Testis (tissue), 3 donors: ENCODE measurements around the gene PDE6H. TPM values are rescaled to one million over a fixed set of nuclear protein-coding genes. Genes with fewer than 3 reads are reported as not detected.

ENCODE experiments used
- DNase-seq: peaks from one replicate; pipeline ENCODE4 v3.0.0-alpha.2; 2019
- H3K27ac ChIP-seq, 2 donors: fragments of 200-600 bp; sonication (generic); one replicate each; pipeline ENCODE4 v1.5.1; 2019
- H3K27me3 ChIP-seq: fragments of 200-600 bp; sonication (generic); one replicate; pipeline ENCODE4 v1.5.1; 2019
- H3K36me3 ChIP-seq: fragments of 200-600 bp; sonication (generic); one replicate; pipeline ENCODE4 v1.5.1; 2017; ENCODE audit warnings: low read depth; ENCODE audit errors: missing control alignments
- H3K4me1 ChIP-seq: fragments of 200-600 bp; sonication (generic); one replicate; pipeline ENCODE4 v1.5.1; 2019
- H3K4me3 ChIP-seq, 2 donors: fragments of 200-600 bp; sonication (generic); one replicate each; pipeline ENCODE4 v1.5.1; 2017 to 2019
- H3K9me3 ChIP-seq: fragments of 200-600 bp; sonication (generic); one replicate; pipeline ENCODE4 v1.5.1; 2017
- CTCF ChIP-seq, 3 experiments: fragments of 450-650 bp in 2 of 3; fragments of 200-600 bp in 1 of 3; sonication (generic) in 1 of 3; IDR thresholded peaks; one replicate each; pipeline ENCODE4 v1.5.1; 2016 to 2019; ENCODE audit warnings: antibody characterized with exemption in 3 of 3, mild to moderate bottlenecking in 2 of 3, moderate library complexity in 1 of 3
- POLR2A ChIP-seq: fragments of 450-650 bp; IDR thresholded peaks from one replicate; pipeline ENCODE4 v1.6.1; 2017; ENCODE audit warnings: antibody characterized with exemption, mild to moderate bottlenecking, moderate library complexity
- WGBS, 2 donors: methylation state at CpG; one replicate each; pipeline ENCODE4 v1.1.5; 2018; 5-methylcytosine and 5-hydroxymethylcytosine counted together
- intact Hi-C: fragments of 100-400 bp; cut with DNase I; formaldehyde crosslinking; loops from one replicate; pipeline ENCODE4 v1.15.1; 2023; ENCODE audit warnings: low total_unique reads
- polyA plus RNA-seq: library from polyadenylated mRNA; stranded (reverse); fragments of 350-450 nt; fragmentation: Illumina TruSeq; extraction: RNeasy Lipid Tissue Mini Kit (QIAGEN cat#74804); gene quantifications from one replicate; pipeline ENCODE4 v1.2.3, GENCODE V29; 2014; ENCODE audit warnings: low read depth, low replicate concordance; ENCODE audit not compliant: insufficient read depth
- total RNA-seq, 2 donors: library from RNA; depleted of rRNA; stranded (reverse); fragments of >200 nt; gene quantifications; one replicate each; pipeline ENCODE4 v1.2.3, GENCODE V29; 2016

Gene PDE6H
- total and polyA plus RNA-seq, 3 donors from 2014 or later: not detected

- intact Hi-C loops: no loop called here
- Histone ChIP-seq H3K27me3 (no peaks in the 10 kb centered on the region), H3K4me1 (peaks cover 15% of the 10 kb centered on the region), H3K27ac (peak overlapping the region in 1 of 2 donors; percentile 38), H3K4me3 (no peak overlapping the region), H3K9me3 (no peaks in the 10 kb centered on the region), H3K36me3 (no peaks in the 10 kb centered on the region)
- TF ChIP-seq POLR2A (no peak), CTCF (IDR thresholded peaks at IDR 0.05) (no peak)
- 33 to 59% methylated on average over 1 of the region's 1 CpG for WGBS, 2 donors
- no peak for DNase-seq
These were observed 21.0 kb upstream of the PDE6H start for GRCh38 chr12:14951851-14952250.

- Histone ChIP-seq H3K36me3 (no peaks in the 10 kb centered on the region), H3K4me1 (peaks cover 15% of the 10 kb centered on the region), H3K9me3 (no peaks in the 10 kb centered on the region), H3K4me3 (no peak overlapping the region), H3K27me3 (no peaks in the 10 kb centered on the region), H3K27ac (peak overlapping the region in 1 of 2 donors; percentile 38)
- 69 to 71% methylated on average over 7 of the region's 7 CpGs for WGBS, 2 donors
- no peak for DNase-seq
- intact Hi-C loops: no loop called here
- TF ChIP-seq POLR2A (no peak), CTCF (IDR thresholded peaks at IDR 0.05) (no peak)
These were observed 20.4 kb upstream of the PDE6H start for GRCh38 chr12:14952299-14952921.

GRCh38 chr12:14953752-14954151, 19.1 kb upstream of the PDE6H start:
- intact Hi-C loops: no loop called here
- TF ChIP-seq CTCF (IDR thresholded peaks at IDR 0.05) (no peak), POLR2A (no peak)
- 89 to 100% methylated on average over 1 of the region's 1 CpG for WGBS, 2 donors
- no peak for DNase-seq
- peaks cover 5% of the 10 kb centered on the region for H3K4me1 ChIP-seq
- no peaks in the 10 kb centered on the region for H3K27me3 ChIP-seq
- no peaks in the 10 kb centered on the region for H3K9me3 ChIP-seq
- H3K4me3 ChIP-seq: no peak overlapping the region
- no peaks in the 10 kb centered on the region for H3K36me3 ChIP-seq
- H3K27ac ChIP-seq: no peak overlapping the region

- WGBS, 2 donors: 93 to 94% methylated on average over 4 of the region's 4 CpGs
- H3K4me1 ChIP-seq: peaks cover 1% of the 10 kb centered on the region
- H3K27me3 ChIP-seq: no peaks in the 10 kb centered on the region
- TF ChIP-seq POLR2A (no peak), CTCF (IDR thresholded peaks at IDR 0.05) (no peak)
- intact Hi-C loops: no loop called here
- no peaks in the 10 kb centered on the region for H3K36me3 ChIP-seq
- no peak overlapping the region for H3K4me3 ChIP-seq
- H3K27ac ChIP-seq: no peak overlapping the region
- DNase-seq: no peak
- H3K9me3 ChIP-seq: no peaks in the 10 kb centered on the region
These were observed 18.6 kb upstream of the PDE6H start for GRCh38 chr12:14954269-14954668.
